Tibial nerve (tissue), 4 donors: ENCODE measurements around the gene MC1R. TPM values are rescaled to one million over a fixed set of nuclear protein-coding genes. Genes with fewer than 3 reads are reported as not detected.
"Not testable (repeated sequence)": the region's sequence is repeated elsewhere in the genome, so short reads cannot be mapped to it uniquely, and the experiment has no call there.

ENCODE experiments used
- DNase-seq, 2 donors: peaks; one replicate each; pipeline ENCODE4 v3.0.0-alpha.2; 2019; ENCODE audit warnings: low spot score in 2 of 2
- H3K27ac ChIP-seq, 4 donors: fragments of 200-600 bp; sonication (generic) in 3 of 4; one replicate each; pipeline ENCODE4 v1.5.1; 2017 to 2019; ENCODE audit warnings: mild to moderate bottlenecking in 1 of 4
- H3K27me3 ChIP-seq, 2 donors: fragments of 200-600 bp; sonication (generic) in 1 of 2; one replicate each; pipeline versions ENCODE4 v1.5.1 to v1.6.0; 2017 to 2019
- H3K36me3 ChIP-seq, 3 donors: fragments of 200-600 bp; sonication (generic); one replicate each; pipeline ENCODE4 v1.5.1; 2018 to 2019
- H3K4me1 ChIP-seq, 4 donors: fragments of 200-600 bp; sonication (generic) in 3 of 4; one replicate each; pipeline ENCODE4 v1.5.1; 2017 to 2019
- H3K4me3 ChIP-seq, 4 donors: fragments of 200-600 bp; sonication (generic) in 3 of 4; one replicate each; pipeline ENCODE4 v1.5.1; 2017 to 2019; ENCODE audit warnings: mild to moderate bottlenecking in 1 of 4, moderate library complexity in 1 of 4
- H3K9me3 ChIP-seq, 4 donors: fragments of 200-600 bp; sonication (generic) in 3 of 4; one replicate each; pipeline ENCODE4 v1.5.1; 2017 to 2019
- EP300 ChIP-seq, 2 donors: sonication (generic); formaldehyde crosslinking; IDR thresholded peaks; one replicate each; pipeline ENCODE4 v1.6.1; 2017; ENCODE audit warnings: antibody characterized with exemption in 2 of 2, mild to moderate bottlenecking in 1 of 2
- POLR2A ChIP-seq, 2 donors: fragments of 450-650 bp; IDR thresholded peaks; one replicate each; pipeline ENCODE4 v1.6.1; 2017; ENCODE audit warnings: antibody characterized with exemption in 2 of 2, mild to moderate bottlenecking in 2 of 2, moderate library complexity in 2 of 2
- WGBS, 2 donors: methylation state at CpG; one replicate each; pipeline ENCODE4 v1.1.5; 2018; 5-methylcytosine and 5-hydroxymethylcytosine counted together
- total RNA-seq, 4 donors: library from RNA; depleted of rRNA; stranded (reverse); fragments of >200 nt; gene quantifications; one replicate each; pipeline ENCODE4 v1.1.0, GENCODE V29; 2016
- TF ChIP-seq, protein P1 (sequence below), 5 experiments: fragments of 200-600 bp in 3 of 5; fragments of 450-650 bp in 2 of 5; sonication (generic) in 3 of 5; IDR thresholded peaks; one replicate each; pipeline ENCODE4 v1.5.1; 2016 to 2019; ENCODE audit warnings: antibody characterized with exemption in 5 of 5, mild to moderate bottlenecking in 3 of 5, moderate library complexity in 2 of 5

MC1R gene
- total RNA-seq, 4 donors from 2014 or later: 3.3 to 15.7 (median 6.9) TPM

DNA sequence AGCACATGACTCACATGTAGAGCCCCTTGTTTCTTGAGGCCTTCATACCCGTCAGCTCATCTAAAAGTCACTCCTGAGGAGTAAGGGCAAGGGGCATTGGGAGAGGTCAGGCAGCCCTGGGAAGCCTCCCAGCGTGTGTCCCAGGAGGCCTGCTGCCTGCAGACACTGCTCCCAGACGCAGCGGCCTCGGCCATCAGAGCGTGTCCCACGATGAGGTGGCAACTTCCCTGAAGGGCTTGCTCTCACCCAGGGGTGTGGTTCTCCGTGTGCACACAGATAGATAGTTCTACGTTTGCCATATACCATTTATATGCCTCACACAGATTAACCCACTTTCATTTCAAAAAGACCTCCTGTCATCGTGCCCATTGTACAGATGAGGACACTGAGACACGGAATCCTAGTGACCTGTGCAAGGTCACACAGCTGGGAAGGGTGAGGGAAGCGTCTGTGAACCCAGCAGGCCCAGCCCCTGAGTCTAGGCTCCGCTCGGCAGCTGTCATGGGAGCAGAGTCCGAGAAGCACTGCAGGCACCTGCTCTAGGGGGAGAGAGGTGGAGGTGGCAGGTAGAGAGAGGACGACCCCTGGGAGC is 12.7 kb downstream of the MC1R start:
- no peaks in the 10 kb centered on the region for H3K9me3 ChIP-seq
- DNase-seq: no peak
- H3K27ac ChIP-seq: no peak overlapping the region
- H3K27me3 ChIP-seq: peaks cover 0 to 33% of the 10 kb centered on the region in 2 donors
- no peak for TF ChIP-seq POLR2A (IDR thresholded peaks at IDR 0.05)
- TF ChIP-seq EP300 (IDR thresholded peaks at IDR 0.05): no peak
- TF ChIP-seq, protein P1, sequence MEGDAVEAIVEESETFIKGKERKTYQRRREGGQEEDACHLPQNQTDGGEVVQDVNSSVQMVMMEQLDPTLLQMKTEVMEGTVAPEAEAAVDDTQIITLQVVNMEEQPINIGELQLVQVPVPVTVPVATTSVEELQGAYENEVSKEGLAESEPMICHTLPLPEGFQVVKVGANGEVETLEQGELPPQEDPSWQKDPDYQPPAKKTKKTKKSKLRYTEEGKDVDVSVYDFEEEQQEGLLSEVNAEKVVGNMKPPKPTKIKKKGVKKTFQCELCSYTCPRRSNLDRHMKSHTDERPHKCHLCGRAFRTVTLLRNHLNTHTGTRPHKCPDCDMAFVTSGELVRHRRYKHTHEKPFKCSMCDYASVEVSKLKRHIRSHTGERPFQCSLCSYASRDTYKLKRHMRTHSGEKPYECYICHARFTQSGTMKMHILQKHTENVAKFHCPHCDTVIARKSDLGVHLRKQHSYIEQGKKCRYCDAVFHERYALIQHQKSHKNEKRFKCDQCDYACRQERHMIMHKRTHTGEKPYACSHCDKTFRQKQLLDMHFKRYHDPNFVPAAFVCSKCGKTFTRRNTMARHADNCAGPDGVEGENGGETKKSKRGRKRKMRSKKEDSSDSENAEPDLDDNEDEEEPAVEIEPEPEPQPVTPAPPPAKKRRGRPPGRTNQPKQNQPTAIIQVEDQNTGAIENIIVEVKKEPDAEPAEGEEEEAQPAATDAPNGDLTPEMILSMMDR (IDR thresholded peaks at IDR 0.05): no peak
- WGBS, 2 donors: 85 to 89% methylated on average over 16 of the region's 16 CpGs
- H3K36me3 ChIP-seq: peaks cover 0 to 28% (median 0%) of the 10 kb centered on the region in 3 donors
- H3K4me3 ChIP-seq: no peak overlapping the region
- H3K4me1 ChIP-seq: peaks cover 0 to 2% (median under 1%) of the 10 kb centered on the region in 4 donors

DNA sequence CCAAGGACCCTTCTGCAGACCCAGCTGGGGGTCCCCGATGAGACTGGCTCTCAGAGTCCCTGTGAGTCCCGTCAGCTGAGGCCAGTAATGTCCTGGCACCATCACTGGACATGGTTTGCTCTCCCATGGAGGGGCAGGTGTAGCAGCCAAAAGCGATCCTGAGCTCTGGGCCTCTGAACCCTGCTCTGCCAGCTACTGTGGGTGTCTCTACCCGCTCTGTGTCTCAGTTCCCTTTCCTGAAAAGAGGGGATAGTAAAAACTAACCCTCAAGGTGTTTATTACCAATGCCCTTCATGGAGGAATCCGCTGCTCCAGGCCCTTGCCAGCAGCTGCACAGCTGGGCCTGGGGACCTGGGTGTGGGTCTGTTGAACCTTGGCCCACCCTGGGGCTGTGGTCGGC is 13.3 kb downstream of the MC1R start:
- 93 to 96% methylated on average over 5 to 6 of the region's 6 CpGs for WGBS, 2 donors
- no peaks in the 10 kb centered on the region for H3K4me1 ChIP-seq
- no peak for DNase-seq
- peaks cover 0 to 30% (median 0%) of the 10 kb centered on the region in 3 donors for H3K36me3 ChIP-seq
- H3K27me3 ChIP-seq: peaks cover 0 to 27% of the 10 kb centered on the region in 2 donors
- no peaks in the 10 kb centered on the region for H3K9me3 ChIP-seq
- H3K27ac ChIP-seq: no peak overlapping the region
- no peak overlapping the region for H3K4me3 ChIP-seq
- TF ChIP-seq, protein P1 (IDR thresholded peaks at IDR 0.05): no peak
- TF ChIP-seq POLR2A (IDR thresholded peaks at IDR 0.05) (no peak), EP300 (IDR thresholded peaks at IDR 0.05) (no peak)

DNA sequence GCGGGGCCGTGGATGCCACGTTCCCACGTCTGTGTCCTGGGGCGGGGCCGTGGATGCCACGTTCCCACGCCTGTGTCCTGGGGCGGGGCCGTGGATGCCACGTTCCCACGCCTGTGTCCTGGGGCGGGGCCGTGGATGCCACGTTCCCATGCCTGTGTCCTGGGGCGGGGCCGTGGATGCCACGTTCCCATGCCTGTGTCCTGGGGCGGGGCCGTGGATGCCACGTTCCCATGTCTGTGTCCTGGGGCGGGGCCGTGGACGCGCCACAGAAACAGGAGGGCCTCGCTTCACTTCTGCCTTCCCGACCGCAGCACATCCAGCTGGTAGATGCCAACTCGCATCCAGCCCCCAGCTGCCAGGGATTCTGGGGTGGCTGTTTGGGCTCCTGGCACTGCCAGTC is 15.4 kb downstream of the MC1R start:
- H3K9me3 ChIP-seq, H3K27ac ChIP-seq, H3K4me1 ChIP-seq, DNase-seq, H3K4me3 ChIP-seq, H3K27me3 ChIP-seq: not testable (repeated sequence)
- H3K36me3 ChIP-seq: peaks cover 0 to 30% (median 0%) of the 10 kb centered on the region in 3 donors
- 95 to 100% methylated on average over 6 to 10 of the region's 29 CpGs for WGBS, 2 donors

DNA sequence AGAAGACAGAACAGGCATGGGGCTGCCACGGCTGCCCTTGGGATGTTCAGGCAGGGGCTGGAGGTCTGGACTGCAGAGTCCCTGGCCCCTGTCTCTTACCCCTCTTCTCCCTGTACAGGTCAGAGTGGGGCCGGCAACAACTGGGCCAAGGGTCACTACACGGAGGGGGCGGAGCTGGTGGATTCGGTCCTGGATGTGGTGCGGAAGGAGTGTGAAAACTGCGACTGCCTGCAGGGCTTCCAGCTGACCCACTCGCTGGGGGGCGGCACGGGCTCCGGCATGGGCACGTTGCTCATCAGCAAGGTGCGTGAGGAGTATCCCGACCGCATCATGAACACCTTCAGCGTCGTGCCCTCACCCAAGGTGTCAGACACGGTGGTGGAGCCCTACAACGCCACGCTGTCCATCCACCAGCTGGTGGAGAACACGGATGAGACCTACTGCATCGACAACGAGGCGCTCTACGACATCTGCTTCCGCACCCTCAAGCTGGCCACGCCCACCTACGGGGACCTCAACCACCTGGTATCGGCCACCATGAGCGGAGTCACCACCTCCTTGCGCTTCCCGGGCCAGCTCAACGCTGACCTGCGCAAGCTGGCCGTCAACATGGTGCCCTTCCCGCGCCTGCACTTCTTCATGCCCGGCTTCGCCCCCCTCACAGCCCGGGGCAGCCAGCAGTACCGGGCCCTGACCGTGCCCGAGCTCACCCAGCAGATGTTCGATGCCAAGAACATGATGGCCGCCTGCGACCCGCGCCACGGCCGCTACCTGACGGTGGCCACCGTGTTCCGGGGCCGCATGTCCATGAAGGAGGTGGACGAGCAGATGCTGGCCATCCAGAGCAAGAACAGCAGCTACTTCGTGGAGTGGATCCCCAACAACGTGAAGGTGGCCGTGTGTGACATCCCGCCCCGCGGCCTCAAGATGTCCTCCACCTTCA is 16.2 kb downstream of the MC1R start:
- WGBS, 2 donors: 95 to 96% methylated on average over 61 of the region's 61 CpGs
- Histone ChIP-seq H3K36me3 (peaks cover 0 to 30% (median 0%) of the 10 kb centered on the region in 3 donors), H3K4me1 (no peaks in the 10 kb centered on the region), H3K9me3 (no peaks in the 10 kb centered on the region), H3K27me3 (no peaks in the 10 kb centered on the region), H3K27ac (no peak overlapping the region), H3K4me3 (no peak overlapping the region)
- TF ChIP-seq, protein P1 (IDR thresholded peaks at IDR 0.05): no peak
- no peak for TF ChIP-seq EP300 (IDR thresholded peaks at IDR 0.05)
- no peak for DNase-seq

DNA sequence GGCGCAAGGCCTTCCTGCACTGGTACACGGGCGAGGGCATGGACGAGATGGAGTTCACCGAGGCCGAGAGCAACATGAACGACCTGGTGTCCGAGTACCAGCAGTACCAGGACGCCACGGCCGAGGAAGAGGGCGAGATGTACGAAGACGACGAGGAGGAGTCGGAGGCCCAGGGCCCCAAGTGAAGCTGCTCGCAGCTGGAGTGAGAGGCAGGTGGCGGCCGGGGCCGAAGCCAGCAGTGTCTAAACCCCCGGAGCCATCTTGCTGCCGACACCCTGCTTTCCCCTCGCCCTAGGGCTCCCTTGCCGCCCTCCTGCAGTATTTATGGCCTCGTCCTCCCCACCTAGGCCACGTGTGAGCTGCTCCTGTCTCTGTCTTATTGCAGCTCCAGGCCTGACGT is 17.0 kb downstream of the MC1R start:
- H3K4me1 ChIP-seq, DNase-seq, H3K9me3 ChIP-seq, H3K27me3 ChIP-seq, H3K4me3 ChIP-seq, H3K27ac ChIP-seq: not testable (repeated sequence)
- 90 to 92% methylated on average over 27 of the region's 27 CpGs for WGBS, 2 donors
- peaks cover 0 to 30% (median 0%) of the 10 kb centered on the region in 3 donors for H3K36me3 ChIP-seq

DNA sequence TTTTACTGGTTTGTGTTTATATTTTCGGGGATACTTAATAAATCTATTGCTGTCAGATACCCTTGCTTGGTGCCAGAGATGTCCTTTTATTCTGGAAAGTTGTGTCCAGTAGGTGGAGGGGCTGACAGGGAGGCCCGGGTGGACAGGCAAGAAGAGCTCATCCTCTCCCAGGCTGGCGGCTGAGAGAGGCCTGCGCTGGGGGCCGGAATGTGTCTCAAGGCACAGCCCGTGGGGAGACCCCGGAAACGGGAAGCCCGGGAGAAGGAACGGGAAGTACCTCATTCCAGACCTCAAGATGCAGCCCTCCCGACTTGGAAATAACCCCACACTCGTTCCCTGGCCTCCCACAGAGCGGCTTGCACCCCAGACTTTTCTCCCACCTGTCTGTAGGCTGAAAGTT is 17.4 kb downstream of the MC1R start:
- no peak for DNase-seq
- no peak for TF ChIP-seq POLR2A (IDR thresholded peaks at IDR 0.05)
- no peak for TF ChIP-seq EP300 (IDR thresholded peaks at IDR 0.05)
- TF ChIP-seq, protein P1 (IDR thresholded peaks at IDR 0.05): no peak
- no peak overlapping the region for H3K27ac ChIP-seq
- WGBS, 2 donors: 79 to 80% methylated on average over 12 to 13 of the region's 13 CpGs
- H3K4me1 ChIP-seq: no peaks in the 10 kb centered on the region
- H3K9me3 ChIP-seq: no peaks in the 10 kb centered on the region
- H3K36me3 ChIP-seq: peaks cover 0 to 30% (median 0%) of the 10 kb centered on the region in 3 donors
- no peaks in the 10 kb centered on the region for H3K27me3 ChIP-seq
- no peak overlapping the region for H3K4me3 ChIP-seq
